Endothelial cell of umbilical vein (primary cell): ENCODE measurements around the gene TRAPPC2L. TPM values are rescaled to one million over a fixed set of nuclear protein-coding genes. Genes with fewer than 3 reads are reported as not detected.

Source experiments
- BruUV-seq: library from RNA; stranded (reverse); fragments of 400-500 nt; replicated peaks from 2 replicates; lab custom pipeline; 2021; lab: Mats Ljungman, UMichigan
- CTCF ChIA-PET: fragments of 300-600, 350-600 bp; sonication (Branson Sonifier 250); formaldehyde crosslinking; loops from one replicate; lab custom pipeline; 2021; ENCODE audit warnings: antibody characterized with exemption, inconsistent platforms; lab: Charles Lee
- POLR2A ChIA-PET: fragments of 300-600, 350-600 bp; sonication (Branson Sonifier 250); formaldehyde crosslinking; loops from one replicate; lab custom pipeline; 2021; ENCODE audit warnings: antibody characterized with exemption, inconsistent platforms; lab: Charles Lee
- DNase-seq: peaks from one replicate; pipeline ENCODE4 v3.0.0-alpha.2; 2011; ENCODE audit warnings: low read depth, low spot score
- FAIRE-seq: peaks from 2 replicates; lab custom pipeline; 2011; peaks lifted over from hg19 to GRCh38; lab: Jason Lieb, UNC
- H2AFZ ChIP-seq: 2 replicates; pipeline ENCODE4 v1.6.0; 2012; ENCODE audit warnings: low read depth, low read length, control low read depth, inconsistent platforms
- H3K27ac ChIP-seq: 2 replicates; pipeline ENCODE4 v1.5.1; 2011; ENCODE audit warnings: low read depth, mild to moderate bottlenecking, control low read depth, low read length, moderate library complexity; ENCODE audit not compliant: insufficient read depth
- H3K27me3 ChIP-seq, 2 experiments: 2 replicates each; pipeline versions ENCODE4 v1.6.0 to v1.6.1; 2011; ENCODE audit warnings: low read length in 2 of 2, mixed read lengths in 1 of 2; ENCODE audit not compliant: control insufficient read depth in 2 of 2, insufficient read depth in 2 of 2
- H3K36me3 ChIP-seq, 2 experiments: 2 replicates in 1 of 2; 3 replicates in 1 of 2; pipeline ENCODE4 v1.5.1; 2011; ENCODE audit warnings: low read length in 2 of 2, mild to moderate bottlenecking in 1 of 2, moderate library complexity in 1 of 2; ENCODE audit not compliant: control insufficient read depth in 2 of 2, insufficient read depth in 2 of 2; ENCODE audit errors: extremely low read depth in 1 of 2
- H3K4me1 ChIP-seq: 3 replicates; pipeline ENCODE4 v1.5.1; 2011; ENCODE audit warnings: mild to moderate bottlenecking, low read length; ENCODE audit not compliant: control insufficient read depth, insufficient read depth; ENCODE audit errors: extremely low read depth
- H3K4me2 ChIP-seq: 2 replicates; pipeline ENCODE4 v1.6.1; 2011; ENCODE audit warnings: low read length, control low read depth, mixed read lengths; ENCODE audit not compliant: insufficient read depth
- H3K4me3 ChIP-seq, 3 experiments: fragments of 200-600 bp in 1 of 3; sonication (generic), shearing (Covaris generic) in 1 of 3; replicated peaks in 1 of 3; 2 replicates each; pipeline ENCODE4 v1.5.1; 2011 to 2016; ENCODE audit warnings: control low read depth in 3 of 3, low read length in 3 of 3, mild to moderate bottlenecking in 2 of 3, inconsistent platforms in 1 of 3, low read depth in 1 of 3, moderate library complexity in 1 of 3; ENCODE audit not compliant: insufficient read depth in 1 of 3
- H3K79me2 ChIP-seq: 2 replicates; pipeline ENCODE4 v1.6.0; 2012; ENCODE audit warnings: low read length, inconsistent platforms; ENCODE audit not compliant: control insufficient read depth, insufficient read depth
- H3K9ac ChIP-seq: replicated peaks from 2 replicates; pipeline ENCODE3; 2011; ENCODE audit warnings: low read length, control low read depth; ENCODE audit not compliant: insufficient read depth; ENCODE audit errors: extremely low read depth
- H3K9me1 ChIP-seq: replicated peaks from 3 replicates; pipeline ENCODE4 v1.6.0; 2011; ENCODE audit warnings: mild to moderate bottlenecking, low read length; ENCODE audit not compliant: control insufficient read depth, insufficient read depth; ENCODE audit errors: extremely low read depth
- H3K9me3 ChIP-seq: replicated peaks from 2 replicates; pipeline ENCODE4 v1.5.1; 2012; ENCODE audit warnings: low read length, inconsistent platforms; ENCODE audit not compliant: control insufficient read depth, insufficient read depth
- H4K20me1 ChIP-seq: replicated peaks from 2 replicates; pipeline ENCODE3; 2011; ENCODE audit warnings: mild to moderate bottlenecking, low read length; ENCODE audit not compliant: control insufficient read depth, insufficient read depth; ENCODE audit errors: extremely low read depth
- CTCF ChIP-seq, 2 donors: IDR thresholded peaks; 1 replicate in 1 of 2; 2 replicates in 1 of 2; pipeline ENCODE4 v1.5.1; 2011; ENCODE audit warnings: low read length in 2 of 2, mild to moderate bottlenecking in 2 of 2, moderate library complexity in 2 of 2, control low read depth in 1 of 2, inconsistent platforms in 1 of 2, low read depth in 1 of 2; ENCODE audit not compliant: insufficient read depth in 1 of 2; ENCODE audit errors: extremely low read depth in 1 of 2
- EZH2 ChIP-seq: IDR thresholded peaks from 2 replicates; pipeline ENCODE4 v1.6.1; 2012; ENCODE audit warnings: borderline replicate concordance, low read depth, mild to moderate bottlenecking, moderate library complexity, low read length, inconsistent platforms; ENCODE audit not compliant: severe bottlenecking
- GATA2 ChIP-seq: IDR thresholded peaks from 2 replicates; pipeline ENCODE4 v1.7.0; 2011; ENCODE audit warnings: low read depth, mild to moderate bottlenecking, moderate library complexity, mixed read lengths, low read length; ENCODE audit not compliant: insufficient read length, insufficient read depth
- JUN ChIP-seq: IDR thresholded peaks from 2 replicates; pipeline ENCODE4 v1.6.1; 2011; ENCODE audit warnings: borderline replicate concordance, low read depth; ENCODE audit not compliant: insufficient read length, insufficient read depth
- MAX ChIP-seq: IDR thresholded peaks from 2 replicates; pipeline ENCODE4 v1.6.1; 2011; ENCODE audit not compliant: insufficient read depth, insufficient read length
- MYC ChIP-seq: IDR thresholded peaks from one replicate; pipeline ENCODE4 v1.6.1; 2011; ENCODE audit warnings: mild to moderate bottlenecking, low read depth, low read length
- POLR2AphosphoS5 ChIP-seq: IDR thresholded peaks from 2 replicates; pipeline ENCODE4 v1.6.1; 2012; ENCODE audit warnings: low read depth, mild to moderate bottlenecking, control low read depth, low read length, moderate library complexity; ENCODE audit not compliant: insufficient read depth
- dilution Hi-C: fragments of 300-500 bp; cut with MboI; formaldehyde crosslinking; loops from one replicate; pipeline ENCODE4 v1.15.0; 2019; ENCODE audit warnings: low sequenced_read_pairs; ENCODE audit not compliant: extremely low pct_ligation_motif_present
- intact Hi-C: fragments of 100-400 bp; cut with micrococcal nuclease; formaldehyde crosslinking; loops from one replicate; pipeline ENCODE4 v1.10.0; 2022
- polyA plus RNA-seq, 4 experiments: library from polyadenylated mRNA; depleted of rRNA in 3 of 4; stranded (reverse) in 3 of 4; unstranded in 1 of 4; fragments of >200 nt; gene quantifications; 2 replicates each; pipeline versions ENCODE4 v1.2.1 to v1.2.3, GENCODE V29; 2011 to 2012; ENCODE audit warnings: missing spikeins in 1 of 4
- total RNA-seq: library from RNA; stranded (reverse); gene quantifications from 2 replicates; pipeline ENCODE4 v1.2.3, GENCODE V29; 2021

Gene TRAPPC2L
- total and polyA plus RNA-seq, 2 donors (not counting 3 experiments of a cell fraction or from before 2014, with no cell fraction given) = 61.9 to 131 TPM

- Histone ChIP-seq H3K9me1 (no peaks in the 10 kb centered on the region), H2AFZ (no peak overlapping the region), H4K20me1 (no peaks in the 10 kb centered on the region), H3K27ac (no peak overlapping the region), H3K9ac (no peak overlapping the region), H3K79me2 (peaks cover 4% of the 10 kb centered on the region), H3K4me3 (no peak overlapping the region), H3K9me3 (no peaks in the 10 kb centered on the region), H3K27me3 (no peaks in the 10 kb centered on the region), H3K36me3 (peaks cover 0 to 5% of the 10 kb centered on the region in 2 experiments), H3K4me2 (no peak overlapping the region), H3K4me1 (no peaks in the 10 kb centered on the region)
- no peak for FAIRE-seq
- no peak for DNase-seq
- BruUV-seq = no TSS peak
- TF ChIP-seq GATA2 = no peak
- dilution Hi-C loops (no loop called here), intact Hi-C loops (no loop called here)
- POLR2A ChIA-PET = no interaction called here
- CTCF ChIA-PET = interaction anchor here (1.9 kb wide), 1 partner anchor 114 kb away, joined by 7 read pairs; no protein-coding TSS in a partner anchor
Measured at GRCh38 chr16:88851616-88852015, 5.3 kb upstream of the TRAPPC2L start.

GRCh38 chr16:88853325-88853941 lies 3.5 kb upstream of the TRAPPC2L start:
- H3K9me1 ChIP-seq = no peaks in the 10 kb centered on the region
- no TSS peak for BruUV-seq
- no peak overlapping the region for H2AFZ ChIP-seq
- H4K20me1 ChIP-seq = no peaks in the 10 kb centered on the region
- no peaks in the 10 kb centered on the region for H3K9me3 ChIP-seq
- no peak overlapping the region for H3K4me3 ChIP-seq
- dilution Hi-C loops (no loop called here), intact Hi-C loops (no loop called here)
- POLR2A ChIA-PET = no interaction called here
- FAIRE-seq (no peak), DNase-seq (no peak)
- peaks cover 4% of the 10 kb centered on the region for H3K4me1 ChIP-seq
- H3K79me2 ChIP-seq = peaks cover 4% of the 10 kb centered on the region
- peaks cover 0 to 3% of the 10 kb centered on the region in 2 experiments for H3K36me3 ChIP-seq
- H3K27me3 ChIP-seq = no peaks in the 10 kb centered on the region
- H3K27ac ChIP-seq = no peak overlapping the region
- H3K9ac ChIP-seq = no peak overlapping the region
- no peak for TF ChIP-seq MYC
- TF ChIP-seq POLR2AphosphoS5 = no peak
- TF ChIP-seq EZH2 = no peak
- no peak for TF ChIP-seq CTCF (IDR thresholded peaks at IDR 0.05; ENCODE audit: extremely low read depth in 1 of 2, insufficient read depth in 1 of 2, low read depth in 1 of 2, low read length in 2 of 2)
- no peak for TF ChIP-seq JUN
- TF ChIP-seq MAX = no peak
- CTCF ChIA-PET = interaction anchor here (0.7 to 1.9 kb wide), 2 partner anchors 41 to 116 kb away, joined by 3 to 7 read pairs; no protein-coding TSS in a partner anchor
- H3K4me2 ChIP-seq = no peak overlapping the region
